Measurements from ENCODE around the gene RNASEH2A. TPM values are rescaled to one million over a fixed set of nuclear protein-coding genes. Genes with fewer than 3 reads are reported as not detected.

Gene RNASEH2A
- total and polyA plus RNA-seq, 11 donors = 0.63 to 8.6 (median 4.0) TPM

DNA sequence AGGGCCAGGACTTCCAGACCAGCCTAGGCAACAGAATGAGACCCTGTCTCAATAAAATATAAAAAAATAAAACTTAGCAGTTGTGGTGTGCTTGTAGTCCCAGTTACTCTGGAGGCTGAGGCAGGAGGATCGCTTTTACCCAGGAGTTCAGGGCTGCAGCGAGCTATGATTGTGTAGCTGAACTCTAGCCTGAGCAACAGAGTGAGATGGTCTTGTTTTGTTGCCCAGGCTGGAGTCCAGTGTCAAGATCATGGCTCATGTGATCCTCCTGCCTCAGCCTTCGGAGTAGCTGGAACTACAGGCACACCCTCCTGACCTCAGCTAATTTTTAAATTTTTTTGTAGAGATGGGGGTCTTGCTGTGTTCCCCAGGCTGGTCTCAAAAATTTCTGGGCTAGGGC, 19.4 kb upstream of the RNASEH2A start:
- Histone ChIP-seq H3K27me3 (no peaks in the 10 kb centered on the region), H3K36me3 (no peaks in the 10 kb centered on the region), H3K9me3 (no peaks in the 10 kb centered on the region), H3K27ac (peak overlapping the region; percentile 74 to 100 (median 99)), H3K4me3 (no peak overlapping the region), H3K4me1 (peaks cover 7 to 83% (median 71%) of the 10 kb centered on the region in 12 donors)
- DNase-seq (peak in 1 of 5 donors; percentile 15), ATAC-seq (no peak)
- intact Hi-C loops (cut with DNase I) = loop anchor here in 1 of 10 donors (10.0 kb wide), 1 partner anchor 368 kb away; the partner anchor contains the start of genes IER2 and STX10
- 88 to 96% (median 91%) methylated on average over 3 of the region's 3 CpGs for WGBS, 4 donors
- TF ChIP-seq POLR2A (IDR thresholded peaks at IDR 0.05) = no peak
- TF ChIP-seq, protein P1, sequence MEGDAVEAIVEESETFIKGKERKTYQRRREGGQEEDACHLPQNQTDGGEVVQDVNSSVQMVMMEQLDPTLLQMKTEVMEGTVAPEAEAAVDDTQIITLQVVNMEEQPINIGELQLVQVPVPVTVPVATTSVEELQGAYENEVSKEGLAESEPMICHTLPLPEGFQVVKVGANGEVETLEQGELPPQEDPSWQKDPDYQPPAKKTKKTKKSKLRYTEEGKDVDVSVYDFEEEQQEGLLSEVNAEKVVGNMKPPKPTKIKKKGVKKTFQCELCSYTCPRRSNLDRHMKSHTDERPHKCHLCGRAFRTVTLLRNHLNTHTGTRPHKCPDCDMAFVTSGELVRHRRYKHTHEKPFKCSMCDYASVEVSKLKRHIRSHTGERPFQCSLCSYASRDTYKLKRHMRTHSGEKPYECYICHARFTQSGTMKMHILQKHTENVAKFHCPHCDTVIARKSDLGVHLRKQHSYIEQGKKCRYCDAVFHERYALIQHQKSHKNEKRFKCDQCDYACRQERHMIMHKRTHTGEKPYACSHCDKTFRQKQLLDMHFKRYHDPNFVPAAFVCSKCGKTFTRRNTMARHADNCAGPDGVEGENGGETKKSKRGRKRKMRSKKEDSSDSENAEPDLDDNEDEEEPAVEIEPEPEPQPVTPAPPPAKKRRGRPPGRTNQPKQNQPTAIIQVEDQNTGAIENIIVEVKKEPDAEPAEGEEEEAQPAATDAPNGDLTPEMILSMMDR (IDR thresholded peaks at IDR 0.05) = no peak

DNA sequence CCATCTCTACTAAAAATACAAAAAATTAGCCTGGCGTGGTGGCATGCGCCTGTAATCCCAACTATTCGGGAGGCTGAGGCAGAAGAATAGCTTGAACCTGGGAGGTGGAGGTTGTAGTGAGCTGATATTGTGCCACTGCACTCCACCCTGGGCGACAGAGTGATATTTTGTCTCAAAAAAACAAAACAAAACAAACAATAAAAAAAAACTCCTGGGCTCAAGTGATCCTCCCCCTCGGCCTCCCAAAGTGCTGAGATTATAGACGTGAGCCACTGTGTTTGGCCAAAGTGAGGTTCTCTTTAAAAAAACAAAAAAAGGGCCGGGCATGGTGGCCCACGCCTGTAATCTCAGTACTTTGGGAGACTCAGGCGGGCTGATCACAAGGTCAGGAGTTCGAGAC, 18.9 kb upstream of the RNASEH2A start:
- H3K27me3 ChIP-seq = no peaks in the 10 kb centered on the region
- H3K27ac ChIP-seq = peak overlapping the region; percentile 74 to 100 (median 99)
- TF ChIP-seq POLR2A (IDR thresholded peaks at IDR 0.05) = no peak
- TF ChIP-seq, protein P1 (IDR thresholded peaks at IDR 0.05) = no peak
- intact Hi-C loops (cut with DNase I) = loop anchor here in 1 of 10 donors (10.0 kb wide), 1 partner anchor 367 kb away; the partner anchor contains the start of genes IER2 and STX10
- ATAC-seq (no peak), DNase-seq (peak in 1 of 5 donors; percentile 12)
- no peaks in the 10 kb centered on the region for H3K9me3 ChIP-seq
- H3K4me1 ChIP-seq = peaks cover 7 to 78% (median 68%) of the 10 kb centered on the region in 12 donors
- WGBS, 4 donors = 78 to 82% (median 81%) methylated on average over 10 of the region's 10 CpGs
- H3K4me3 ChIP-seq = no peak overlapping the region
- peaks cover 0 to 4% (median 0%) of the 10 kb centered on the region in 9 donors for H3K36me3 ChIP-seq

DNA sequence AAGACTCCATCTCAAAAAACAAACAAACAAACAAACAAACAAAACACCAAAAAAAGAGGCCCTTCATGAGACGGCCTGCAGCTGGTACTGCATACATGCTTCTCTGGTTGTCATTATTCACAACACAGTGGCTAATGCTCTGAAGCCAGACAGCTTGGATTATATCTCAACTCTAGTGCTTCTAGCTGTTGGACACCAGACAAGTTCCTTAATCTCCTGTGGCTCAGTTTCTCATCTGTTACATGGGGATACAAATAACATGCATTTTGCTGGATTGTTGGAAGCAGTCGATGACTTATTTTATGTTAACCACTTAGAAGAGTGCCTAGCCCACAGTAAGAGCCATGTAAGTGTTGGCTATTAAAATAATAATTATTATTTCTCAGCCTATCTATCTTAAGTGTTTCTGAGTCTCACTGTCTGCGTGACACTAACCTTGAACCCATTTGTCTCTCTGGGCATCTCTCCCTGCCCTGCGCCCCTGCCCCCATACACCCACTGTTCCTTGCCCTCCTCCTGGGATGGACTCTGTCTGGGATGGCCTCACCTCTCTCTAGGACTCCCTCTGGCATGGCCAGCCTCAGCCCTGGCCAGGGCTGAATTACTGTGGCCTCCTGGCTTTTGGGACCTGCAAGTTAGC, 18.2 kb upstream of the RNASEH2A start:
- peak overlapping the region in 8 of 12 donors; percentile 63 to 99 (median 84) for H3K4me3 ChIP-seq
- peaks cover 7 to 73% (median 63%) of the 10 kb centered on the region in 12 donors for H3K4me1 ChIP-seq
- intact Hi-C loops (cut with DNase I) = loop anchor here in 1 of 10 donors (10.0 kb wide), 1 partner anchor 367 kb away; the partner anchor contains the start of genes IER2 and STX10
- H3K36me3 ChIP-seq = peaks cover 0 to 11% (median 0%) of the 10 kb centered on the region in 9 donors
- WGBS, 4 donors = 41 to 51% (median 47%) methylated on average over 4 of the region's 4 CpGs
- no peaks in the 10 kb centered on the region for H3K9me3 ChIP-seq
- H3K27me3 ChIP-seq = no peaks in the 10 kb centered on the region
- ATAC-seq (no peak), DNase-seq (no peak)
- no peak for TF ChIP-seq POLR2A (IDR thresholded peaks at IDR 0.05)
- TF ChIP-seq, protein P1 (IDR thresholded peaks at IDR 0.05) = no peak
- H3K27ac ChIP-seq = peak overlapping the region; percentile 95 to 100 (median 99)

DNA sequence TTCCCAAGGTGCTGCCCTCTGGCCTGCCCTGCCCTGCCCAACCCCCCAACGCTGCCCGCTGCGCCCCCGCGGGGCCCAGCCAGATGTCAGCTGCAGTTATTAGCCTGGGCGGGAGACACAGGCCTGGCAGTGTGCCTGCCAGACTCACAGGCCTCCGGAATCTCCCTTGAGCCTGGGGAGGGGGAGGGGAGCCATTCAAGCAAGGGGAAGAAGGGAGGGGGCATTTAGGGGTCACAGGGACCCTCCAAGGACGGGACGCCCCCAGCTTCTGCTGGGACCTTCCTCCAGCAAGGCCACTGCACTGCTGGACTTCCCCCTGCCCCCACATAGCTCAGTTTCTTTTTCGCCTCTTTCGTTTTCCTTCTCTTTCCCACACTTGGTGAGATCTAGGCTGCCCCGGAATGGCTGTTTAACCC, 17.7 kb upstream of the RNASEH2A start:
- Histone ChIP-seq H3K9me3 (no peaks in the 10 kb centered on the region), H3K4me3 (peak overlapping the region in 10 of 12 donors; percentile 63 to 99 (median 88)), H3K27ac (peak overlapping the region; percentile 95 to 100 (median 99)), H3K27me3 (no peaks in the 10 kb centered on the region), H3K4me1 (peaks cover 4 to 70% (median 58%) of the 10 kb centered on the region in 12 donors), H3K36me3 (peaks cover 0 to 12% (median 0%) of the 10 kb centered on the region in 9 donors)
- peak in 2 of 4 donors; percentile 1 to 2 for ATAC-seq
- peak; percentile 91 to 95 (median 92) for DNase-seq
- 1 to 4% (median 3%) methylated on average over 12 of the region's 12 CpGs for WGBS, 4 donors
- intact Hi-C loops (cut with DNase I) = loop anchor here in 1 of 10 donors (10.0 kb wide), 1 partner anchor 366 kb away; the partner anchor contains the start of genes IER2 and STX10
- TF ChIP-seq, protein P1 (IDR thresholded peaks at IDR 0.05) = peak in 3 of 12 donors; percentile 8 to 28 (median 25)
- TF ChIP-seq POLR2A (IDR thresholded peaks at IDR 0.05) = no peak

All from heart left ventricle (tissue), 16 donors.